ENCODE data around the gene DBNDD1.

Gene DBNDD1

GRCh38 chr16:89958068-89958467 lies 61.2 kb downstream of the DBNDD1 start:
- peak; percentile 61 for DNase-seq

GRCh38 chr16:89957216-89957785 lies 62.0 kb downstream of the DBNDD1 start:
- no peak for DNase-seq

- peak; percentile 62 for DNase-seq
Observed at GRCh38 chr16:89956505-89957215, 62.6 kb downstream of the DBNDD1 start.

GRCh38 chr16:89955001-89955685 lies 64.1 kb downstream of the DBNDD1 start:
- no peak for DNase-seq

Data from suppressor macrophage treated with lipopolysaccharide for 4 hours (primary cell).